LoVo (cell line): ENCODE data around the gene HS3ST4.
"Not testable (repeated sequence)": the region's sequence is repeated elsewhere in the genome, so short reads cannot be mapped to it uniquely, and the experiment has no call there.

Source experiments
- DNase-seq: peaks from one replicate; pipeline ENCODE4 v3.0.0-alpha.2; 2016; ENCODE audit warnings: low spot score

Gene HS3ST4

GRCh38 chr16:25734430-25735385 lies 42.9 kb downstream of the HS3ST4 start:
- no peak for DNase-seq

GRCh38 chr16:25735645-25736044 lies 43.9 kb downstream of the HS3ST4 start:
- DNase-seq, result no peak

DNA sequence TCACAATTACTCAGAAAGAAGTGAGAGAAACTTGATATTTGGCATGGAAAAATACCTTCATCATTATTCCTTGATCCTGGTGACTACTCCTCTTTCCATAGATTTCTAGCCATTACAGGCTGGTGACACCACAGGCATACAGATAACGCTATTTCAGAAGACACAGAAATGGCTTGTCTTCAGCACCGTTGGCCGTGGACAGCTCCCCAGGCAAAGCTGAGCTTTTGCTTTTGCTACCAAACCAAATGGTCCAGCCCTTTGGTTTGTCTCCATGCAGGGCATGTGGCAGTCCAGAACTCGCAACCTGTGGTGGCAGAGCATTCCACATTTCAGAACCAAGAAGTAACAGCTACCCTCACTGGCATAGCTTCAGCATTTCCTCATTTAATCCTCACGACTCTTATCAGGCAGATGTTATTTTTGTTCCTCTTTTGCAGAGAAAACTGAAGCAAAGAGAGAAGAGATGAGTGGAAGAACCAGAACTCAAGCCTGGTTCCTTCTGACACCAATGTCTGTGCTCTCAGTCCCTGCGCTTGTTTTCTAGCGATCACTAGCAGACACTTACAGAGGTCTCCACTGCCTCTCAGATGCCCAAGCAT lies 55.5 kb downstream of the HS3ST4 start:
- DNase-seq, result no peak

DNA sequence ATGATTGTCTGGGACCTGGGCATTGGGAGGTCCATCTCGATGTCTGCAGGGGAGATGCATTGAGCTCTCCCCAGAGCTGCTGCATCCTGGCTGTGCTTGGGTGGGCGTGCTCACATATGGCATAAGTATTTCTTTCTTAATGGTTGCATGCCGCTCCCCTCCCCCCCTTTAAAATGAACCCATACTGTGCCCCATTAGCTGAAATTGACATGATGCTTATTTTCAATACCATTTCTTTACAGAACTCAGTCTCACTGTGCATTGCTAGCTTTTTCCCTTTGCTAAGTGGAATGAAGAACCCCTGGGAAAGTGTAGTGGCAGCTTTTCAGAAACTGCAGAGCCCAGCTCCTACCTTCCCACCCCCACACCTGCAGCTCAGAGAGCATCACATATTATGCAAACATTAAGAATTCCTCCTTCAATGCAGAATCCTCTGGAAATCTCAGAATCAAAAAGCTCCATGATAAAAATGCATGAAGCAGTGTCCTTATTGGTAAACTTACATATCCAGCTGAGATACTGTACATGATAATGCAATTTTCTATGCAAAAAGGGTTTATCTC lies 56.4 kb downstream of the HS3ST4 start:
- no peak for DNase-seq

DNA sequence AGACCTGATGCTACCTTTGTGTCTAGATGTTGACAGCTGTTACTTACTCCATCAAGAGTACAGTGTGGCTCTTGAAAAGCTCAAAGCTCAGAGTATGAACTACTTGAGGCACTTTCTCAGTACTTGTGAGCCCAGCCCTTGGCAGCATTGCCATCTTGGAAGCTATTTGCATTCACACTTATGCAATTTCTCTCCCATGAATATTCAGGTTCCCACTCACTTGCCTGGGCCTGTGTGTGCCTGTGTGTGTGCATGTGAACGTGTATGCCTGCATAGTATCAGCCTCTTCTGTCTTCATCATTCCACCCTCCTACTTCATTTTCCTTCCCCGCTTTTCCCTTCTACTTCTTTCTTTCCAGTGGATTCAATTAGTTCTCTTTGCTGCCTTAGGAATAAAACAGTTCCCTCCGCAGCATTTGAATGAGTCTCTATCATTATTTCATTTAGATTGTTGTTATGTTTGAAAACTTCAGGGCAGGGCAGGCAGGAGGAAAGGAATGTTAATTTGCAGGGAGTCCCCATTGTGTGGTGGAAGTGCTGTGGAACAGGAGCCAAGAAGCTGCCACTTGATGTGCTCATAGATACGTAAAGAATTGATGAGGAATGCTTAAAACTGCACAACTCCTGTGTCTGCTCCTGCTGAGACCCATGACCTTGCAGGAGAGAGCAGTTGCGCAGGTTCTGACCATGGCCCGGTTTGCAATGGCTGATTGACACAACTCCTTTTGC lies 58.9 kb downstream of the HS3ST4 start:
- no peak for DNase-seq

DNA sequence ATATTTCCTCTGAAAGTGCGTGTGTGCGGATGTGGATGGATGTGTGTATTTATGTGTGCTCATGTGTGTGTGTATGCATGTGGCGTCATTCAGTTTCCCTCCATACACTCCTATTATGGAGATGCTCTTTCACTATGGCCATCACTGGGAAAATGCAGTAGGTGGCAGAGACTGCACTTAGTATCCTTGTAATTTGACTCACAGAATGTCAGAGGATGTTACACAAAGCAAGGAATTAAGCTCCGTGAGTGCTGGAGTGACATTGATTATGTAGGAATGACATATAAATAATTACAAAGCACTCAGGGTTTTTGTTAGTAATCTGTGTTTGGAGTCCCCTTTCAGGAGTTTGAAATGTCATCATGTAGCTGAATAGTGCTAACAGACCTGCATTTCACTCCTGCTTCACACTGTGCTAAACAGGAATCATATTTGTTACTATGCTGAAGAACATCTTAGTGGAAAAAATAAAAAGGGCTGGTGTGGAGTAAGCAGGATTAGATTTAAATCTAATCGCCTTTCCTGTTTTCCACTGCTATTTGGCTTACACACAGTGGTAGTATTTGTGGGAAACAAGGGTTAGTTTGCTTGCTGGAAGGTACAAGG lies 59.6 kb downstream of the HS3ST4 start:
- DNase-seq, result no peak

GRCh38 chr16:25764466-25764865 lies 72.7 kb downstream of the HS3ST4 start:
- no peak for DNase-seq

- DNase-seq, result no peak
Measured at GRCh38 chr16:25771216-25771615, 79.5 kb downstream of the HS3ST4 start.

- no peak for DNase-seq
Measured at GRCh38 chr16:25771812-25772568, 80.2 kb downstream of the HS3ST4 start.

- not testable (repeated sequence) for DNase-seq
Measured at GRCh38 chr16:25776214-25776613, 84.5 kb downstream of the HS3ST4 start.

- DNase-seq, result no peak
Measured at GRCh38 chr16:25783226-25783625, 91.5 kb downstream of the HS3ST4 start.

- no peak for DNase-seq
Measured at GRCh38 chr16:25785361-25785760, 93.6 kb downstream of the HS3ST4 start.

GRCh38 chr16:25786748-25787147 lies 95.0 kb downstream of the HS3ST4 start:
- DNase-seq, result no peak

DNA sequence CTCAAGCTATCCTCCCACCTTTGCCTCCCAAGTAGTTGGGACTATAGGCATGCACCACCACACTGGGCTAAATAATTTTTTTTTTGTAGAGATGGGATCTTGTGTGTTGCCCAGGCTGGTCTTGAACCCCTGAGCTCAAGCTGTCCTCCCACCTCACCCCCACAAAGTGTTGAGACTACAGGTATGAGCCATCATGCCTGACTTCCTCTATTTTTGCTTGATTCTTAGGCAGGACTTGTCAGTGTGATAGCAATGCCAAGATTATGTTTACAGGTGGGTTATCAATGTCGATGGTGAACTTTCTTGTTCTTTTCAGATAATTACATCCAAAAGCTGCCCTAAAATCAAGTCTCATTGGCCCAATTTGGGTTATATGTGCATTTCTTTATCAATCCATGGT lies 96.9 kb downstream of the HS3ST4 start:
- DNase-seq, result no peak

DNA sequence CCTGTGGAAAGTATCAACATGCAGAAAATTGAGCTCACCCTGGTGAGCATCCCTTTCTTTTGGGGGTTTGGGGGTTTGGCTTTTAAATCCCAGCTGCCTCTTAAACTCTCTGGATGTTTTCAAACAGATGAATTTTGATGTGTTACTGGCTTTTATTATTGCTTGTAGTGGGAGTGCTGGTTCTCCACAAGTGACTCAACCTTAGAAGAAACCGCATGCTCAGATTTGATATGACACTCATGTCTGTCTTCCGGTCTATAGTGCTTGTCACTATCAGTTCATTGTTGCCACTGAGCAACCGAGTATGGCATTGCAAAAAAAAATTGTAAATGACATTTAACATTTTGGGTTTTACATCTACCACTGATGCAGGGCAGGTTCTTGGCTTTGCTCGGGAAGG lies 104.5 kb downstream of the HS3ST4 start:
- no peak for DNase-seq

- DNase-seq, result no peak
Measured at GRCh38 chr16:25798065-25798464, 106.3 kb downstream of the HS3ST4 start.

DNA sequence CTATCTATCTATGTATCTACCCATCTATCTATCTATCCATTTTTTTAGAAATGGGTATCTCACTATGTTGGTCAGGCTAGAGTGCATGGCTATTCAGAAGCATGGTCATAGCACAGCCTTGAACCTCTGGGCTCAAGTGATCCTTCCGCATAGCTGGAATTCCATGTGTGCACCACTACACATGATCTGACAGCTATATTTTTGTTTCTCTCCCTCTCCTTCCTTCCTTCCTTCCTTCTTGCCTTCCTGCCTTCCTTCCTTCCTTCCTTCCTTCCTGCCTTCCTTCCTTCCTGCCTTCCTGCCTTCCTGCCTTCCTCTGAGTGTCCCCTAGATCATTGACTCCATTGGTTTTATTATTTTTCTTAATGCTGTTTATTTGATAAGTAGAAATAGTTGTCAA lies 108.1 kb downstream of the HS3ST4 start:
- DNase-seq, result no peak

DNA sequence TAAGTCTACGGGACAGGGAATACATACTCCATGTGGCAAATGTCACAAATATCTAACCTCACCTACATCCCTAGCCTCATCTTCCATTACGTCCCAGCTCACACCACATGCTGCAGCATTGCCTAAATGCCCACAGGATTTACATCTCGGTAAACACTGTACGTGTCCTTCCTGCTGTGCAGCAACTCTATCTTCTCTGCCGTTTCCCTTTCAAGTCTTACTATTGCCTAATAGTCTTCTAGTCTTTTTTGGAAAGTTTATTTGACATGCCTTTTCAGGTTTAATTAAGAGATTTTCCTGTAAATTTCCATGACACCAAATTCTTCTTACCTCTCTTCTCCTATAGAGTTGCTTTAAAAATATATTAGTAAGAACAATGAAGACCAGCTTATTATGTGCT lies 120.5 kb downstream of the HS3ST4 start:
- no peak for DNase-seq

- no peak for DNase-seq
Measured at GRCh38 chr16:25817295-25817694, 125.5 kb downstream of the HS3ST4 start.

GRCh38 chr16:25817876-25818275 lies 126.1 kb downstream of the HS3ST4 start:
- DNase-seq, result no peak

- DNase-seq, result no peak
Measured at GRCh38 chr16:25823891-25824290, 132.1 kb downstream of the HS3ST4 start.
